Omental fat pad (tissue), 4 donors: ENCODE results near the gene SAPCD1. TPM values are rescaled to one million over a fixed set of nuclear protein-coding genes. Genes with fewer than 3 reads are reported as not detected.

Source experiments
- ATAC-seq: fragments of 150-250 bp; one replicate; pipeline ENCODE4 v1.9.1; 2016; ENCODE audit warnings: mild to moderate bottlenecking, moderate library complexity; ENCODE audit not compliant: low FRiP score
- DNase-seq: peaks from one replicate; pipeline ENCODE4 v3.0.0-alpha.2; 2019; ENCODE audit warnings: low spot score
- total RNA-seq, 4 donors: library from RNA; depleted of rRNA; stranded (reverse); fragments of >200 nt; gene quantifications; one replicate each; pipeline ENCODE4 v1.1.0, GENCODE V29; 2016
- TF ChIP-seq, protein P1 (sequence below), 3 donors: fragments of 450-650 bp; IDR thresholded peaks; one replicate each; pipeline ENCODE4 v1.5.1; 2016 to 2017; ENCODE audit warnings: antibody characterized with exemption in 3 of 3, mild to moderate bottlenecking in 3 of 3, moderate library complexity in 2 of 3

Gene SAPCD1
- total RNA-seq, 4 donors from 2014 or later = not detected

DNA sequence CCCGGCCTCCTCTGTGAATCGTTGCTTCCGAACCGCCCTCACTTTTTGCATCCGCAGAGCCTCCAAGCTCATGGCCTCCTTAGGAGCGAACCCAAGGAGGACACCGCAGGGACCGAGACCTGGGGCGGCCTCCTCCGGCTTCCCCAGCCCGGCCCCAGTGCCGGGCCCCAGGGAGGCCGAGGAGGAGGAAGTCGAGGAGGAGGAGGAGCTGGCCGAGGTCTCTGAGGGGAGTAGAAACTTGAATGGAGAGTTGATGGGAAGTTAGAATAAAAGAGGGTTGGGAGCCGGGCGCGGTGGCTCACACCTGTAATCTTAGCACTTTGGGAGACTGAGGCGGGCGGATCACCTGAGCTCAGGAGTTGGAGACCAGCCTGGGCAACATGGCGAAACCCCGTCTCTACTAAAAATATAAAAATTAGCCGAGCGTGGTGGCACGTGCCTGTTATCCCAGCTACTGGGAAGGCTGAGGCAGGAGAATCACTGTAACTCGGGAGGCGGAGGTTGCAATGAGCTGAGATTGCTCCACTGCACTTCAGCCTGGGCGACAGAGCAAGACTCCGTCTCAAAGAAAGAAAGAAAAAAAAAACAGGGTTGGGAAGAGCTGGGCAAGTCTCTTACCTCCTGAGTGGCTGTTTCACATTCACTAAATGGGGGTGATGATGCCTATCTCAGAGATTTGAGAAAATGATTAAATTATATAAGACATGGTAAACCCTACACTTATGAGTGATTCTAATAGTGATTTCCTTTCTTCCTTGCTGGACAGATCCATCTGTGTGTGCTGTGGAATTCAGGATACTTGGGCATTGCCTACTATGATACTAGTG is 21.8 kb upstream of the SAPCD1 start:
- DNase-seq = no peak
- no peak for ATAC-seq
- TF ChIP-seq, protein P1, sequence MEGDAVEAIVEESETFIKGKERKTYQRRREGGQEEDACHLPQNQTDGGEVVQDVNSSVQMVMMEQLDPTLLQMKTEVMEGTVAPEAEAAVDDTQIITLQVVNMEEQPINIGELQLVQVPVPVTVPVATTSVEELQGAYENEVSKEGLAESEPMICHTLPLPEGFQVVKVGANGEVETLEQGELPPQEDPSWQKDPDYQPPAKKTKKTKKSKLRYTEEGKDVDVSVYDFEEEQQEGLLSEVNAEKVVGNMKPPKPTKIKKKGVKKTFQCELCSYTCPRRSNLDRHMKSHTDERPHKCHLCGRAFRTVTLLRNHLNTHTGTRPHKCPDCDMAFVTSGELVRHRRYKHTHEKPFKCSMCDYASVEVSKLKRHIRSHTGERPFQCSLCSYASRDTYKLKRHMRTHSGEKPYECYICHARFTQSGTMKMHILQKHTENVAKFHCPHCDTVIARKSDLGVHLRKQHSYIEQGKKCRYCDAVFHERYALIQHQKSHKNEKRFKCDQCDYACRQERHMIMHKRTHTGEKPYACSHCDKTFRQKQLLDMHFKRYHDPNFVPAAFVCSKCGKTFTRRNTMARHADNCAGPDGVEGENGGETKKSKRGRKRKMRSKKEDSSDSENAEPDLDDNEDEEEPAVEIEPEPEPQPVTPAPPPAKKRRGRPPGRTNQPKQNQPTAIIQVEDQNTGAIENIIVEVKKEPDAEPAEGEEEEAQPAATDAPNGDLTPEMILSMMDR (IDR thresholded peaks at IDR 0.05) = no peak

DNA sequence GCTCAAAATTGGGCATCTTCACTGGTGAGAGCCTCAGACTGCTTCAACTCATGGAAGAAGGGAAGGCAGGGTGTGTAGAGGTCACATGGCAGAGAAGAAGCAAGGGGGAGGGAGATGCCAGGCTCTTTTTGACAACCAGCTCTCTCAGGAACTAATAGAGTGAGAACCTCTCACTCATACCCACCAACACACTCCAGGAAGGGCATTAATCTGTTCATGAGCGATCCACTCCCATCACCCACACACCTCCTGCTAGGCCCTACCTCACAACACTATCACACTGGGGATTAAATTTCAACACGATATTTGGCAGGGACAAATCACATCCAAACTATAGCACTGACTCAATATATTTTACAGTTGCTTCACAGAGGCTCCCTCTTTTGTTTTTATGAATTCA is 20.6 kb upstream of the SAPCD1 start:
- ATAC-seq (no peak), DNase-seq (no peak)
- TF ChIP-seq, protein P1 (IDR thresholded peaks at IDR 0.05) = no peak

DNA sequence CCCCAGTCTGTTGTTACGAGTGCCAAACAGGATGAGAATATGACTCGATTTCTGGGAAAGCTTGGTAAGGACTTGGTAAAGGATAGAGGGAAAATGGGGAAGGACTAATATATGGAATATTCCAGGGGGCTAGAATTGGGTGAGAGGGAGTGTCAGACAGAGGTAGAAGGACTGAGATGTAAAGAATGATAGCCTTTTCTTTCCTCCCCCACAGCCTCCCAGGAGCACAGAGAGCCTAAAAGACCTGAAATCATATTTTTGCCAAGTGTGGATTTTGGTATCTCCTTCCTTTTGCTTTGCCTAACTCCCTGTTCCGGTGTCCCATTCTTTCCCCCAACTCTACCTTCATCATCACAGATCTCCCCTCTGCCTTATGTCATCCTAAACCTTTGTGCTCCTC is 19.6 kb upstream of the SAPCD1 start:
- TF ChIP-seq, protein P1 (IDR thresholded peaks at IDR 0.05) = no peak
- no peak for DNase-seq
- ATAC-seq = no peak

DNA sequence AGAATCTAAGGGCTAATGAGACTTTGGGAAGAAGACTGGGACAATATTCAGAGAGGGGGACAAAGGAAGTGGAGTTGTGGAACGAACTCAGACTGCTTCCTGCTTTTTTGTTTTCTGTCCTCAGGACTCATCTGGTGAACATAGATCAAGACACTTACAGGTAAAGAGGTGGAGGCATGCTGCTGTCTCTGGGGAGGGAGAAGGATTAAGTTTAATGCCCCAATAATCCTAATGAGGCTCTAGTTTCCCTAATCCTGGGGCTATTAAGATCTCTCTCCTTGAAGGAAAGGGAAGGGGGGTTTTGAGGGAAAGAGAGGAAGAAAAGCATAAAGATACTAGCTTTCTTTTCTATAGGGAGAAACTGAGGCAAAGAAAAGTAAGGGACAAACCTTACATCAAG is 18.0 kb upstream of the SAPCD1 start:
- TF ChIP-seq, protein P1 (IDR thresholded peaks at IDR 0.05) = no peak
- DNase-seq (no peak), ATAC-seq (no peak)

DNA sequence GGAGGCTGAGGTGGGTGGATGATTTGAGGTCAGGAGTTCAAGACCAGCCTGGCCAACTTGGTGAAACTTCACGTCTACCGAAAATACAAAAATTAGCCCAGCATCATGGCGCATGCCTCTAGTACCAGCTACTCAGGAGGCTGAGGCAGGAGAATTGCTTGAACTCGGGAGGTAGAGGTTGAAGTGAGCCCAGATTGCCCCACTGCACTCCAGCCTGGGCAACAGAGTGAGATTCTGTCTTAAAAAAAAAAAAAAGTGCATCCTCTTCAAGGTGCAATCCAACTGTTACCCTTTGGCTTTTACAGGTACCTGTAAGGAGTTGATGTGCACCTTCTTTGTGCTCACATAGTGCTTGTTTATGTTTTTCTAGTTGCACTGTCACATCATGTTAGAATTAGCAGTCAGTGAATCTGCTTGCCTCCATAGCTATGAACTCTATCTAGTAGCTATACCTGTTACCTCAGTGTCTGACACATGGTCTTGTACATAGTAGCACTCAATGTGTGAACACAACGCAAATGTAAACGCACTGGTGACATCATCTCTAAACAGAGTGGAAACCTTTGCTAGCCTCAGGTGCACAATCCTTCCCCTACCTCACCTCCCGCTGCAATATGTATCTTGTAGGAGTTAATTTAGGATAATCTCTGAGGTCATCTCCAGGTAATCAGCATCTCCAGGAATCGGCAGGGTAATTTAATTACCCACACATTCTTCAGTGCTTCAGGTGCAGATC is 13.0 kb upstream of the SAPCD1 start:
- DNase-seq (no peak), ATAC-seq (no peak)
- TF ChIP-seq, protein P1 (IDR thresholded peaks at IDR 0.05) = no peak

DNA sequence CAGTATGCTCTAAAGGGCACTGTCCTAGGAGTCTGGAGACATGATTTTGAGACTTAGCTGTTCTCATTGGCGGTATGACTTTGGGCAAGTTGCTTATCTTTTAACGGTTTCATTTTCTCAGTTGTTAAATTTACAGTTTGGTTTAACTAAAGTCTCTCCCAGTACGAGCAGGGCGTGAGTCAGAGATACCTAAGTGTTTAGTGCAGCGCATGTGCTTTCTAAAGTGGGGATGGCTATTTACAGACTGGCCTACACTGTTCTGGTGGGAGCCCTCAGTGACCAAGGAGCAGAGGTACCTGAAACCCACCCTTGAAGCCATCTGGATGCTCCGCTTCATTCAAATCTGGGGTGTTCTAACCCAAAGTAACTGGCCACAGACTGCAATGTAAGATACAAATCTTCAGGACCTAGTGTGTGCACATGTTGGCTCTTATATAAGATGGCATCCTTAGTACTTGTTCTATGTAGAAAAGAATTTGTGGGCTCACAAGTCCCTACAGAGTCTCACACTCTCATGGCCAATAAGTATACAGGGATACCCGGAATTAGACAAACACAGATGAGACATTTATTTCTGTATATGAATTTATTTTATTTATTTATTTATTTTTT is 11.9 kb upstream of the SAPCD1 start:
- TF ChIP-seq, protein P1 (IDR thresholded peaks at IDR 0.05) = no peak
- no peak for DNase-seq
- ATAC-seq = no peak
